Testis (tissue), 3 donors: Measurements from ENCODE around the gene ROR2. TPM values are rescaled to one million over a fixed set of nuclear protein-coding genes. Genes with fewer than 3 reads are reported as not detected.

ENCODE experiments used
- DNase-seq: peaks from one replicate; pipeline ENCODE4 v3.0.0-alpha.2; 2019
- H3K27ac ChIP-seq, 2 donors: fragments of 200-600 bp; sonication (generic); one replicate each; pipeline ENCODE4 v1.5.1; 2019
- H3K27me3 ChIP-seq: fragments of 200-600 bp; sonication (generic); one replicate; pipeline ENCODE4 v1.5.1; 2019
- H3K36me3 ChIP-seq: fragments of 200-600 bp; sonication (generic); one replicate; pipeline ENCODE4 v1.5.1; 2017; ENCODE audit warnings: low read depth; ENCODE audit errors: missing control alignments
- H3K4me1 ChIP-seq: fragments of 200-600 bp; sonication (generic); one replicate; pipeline ENCODE4 v1.5.1; 2019
- H3K4me3 ChIP-seq, 2 donors: fragments of 200-600 bp; sonication (generic); one replicate each; pipeline ENCODE4 v1.5.1; 2017 to 2019
- H3K9me3 ChIP-seq: fragments of 200-600 bp; sonication (generic); one replicate; pipeline ENCODE4 v1.5.1; 2017
- POLR2A ChIP-seq: fragments of 450-650 bp; IDR thresholded peaks from one replicate; pipeline ENCODE4 v1.6.1; 2017; ENCODE audit warnings: antibody characterized with exemption, mild to moderate bottlenecking, moderate library complexity
- WGBS, 2 donors: methylation state at CpG; one replicate each; pipeline ENCODE4 v1.1.5; 2018; 5-methylcytosine and 5-hydroxymethylcytosine counted together
- intact Hi-C: fragments of 100-400 bp; cut with DNase I; formaldehyde crosslinking; loops from one replicate; pipeline ENCODE4 v1.15.1; 2023; ENCODE audit warnings: low total_unique reads
- polyA plus RNA-seq: library from polyadenylated mRNA; stranded (reverse); fragments of 350-450 nt; fragmentation: Illumina TruSeq; extraction: RNeasy Lipid Tissue Mini Kit (QIAGEN cat#74804); gene quantifications from one replicate; pipeline ENCODE4 v1.2.3, GENCODE V29; 2014; ENCODE audit warnings: low read depth, low replicate concordance; ENCODE audit not compliant: insufficient read depth
- total RNA-seq, 2 donors: library from RNA; depleted of rRNA; stranded (reverse); fragments of >200 nt; gene quantifications; one replicate each; pipeline ENCODE4 v1.2.3, GENCODE V29; 2016
- TF ChIP-seq, protein P1 (sequence below), 3 experiments: fragments of 450-650 bp in 2 of 3; fragments of 200-600 bp in 1 of 3; sonication (generic) in 1 of 3; IDR thresholded peaks; one replicate each; pipeline ENCODE4 v1.5.1; 2016 to 2019; ENCODE audit warnings: antibody characterized with exemption in 3 of 3, mild to moderate bottlenecking in 2 of 3, moderate library complexity in 1 of 3

ROR2 gene
- total and polyA plus RNA-seq, 3 donors from 2014 or later, result 11.5 to 16.5 (median 12.3) TPM

- Histone ChIP-seq H3K9me3 (no peaks in the 10 kb centered on the region), H3K4me3 (no peak overlapping the region), H3K27ac (no peak overlapping the region), H3K27me3 (no peaks in the 10 kb centered on the region), H3K36me3 (no peaks in the 10 kb centered on the region), H3K4me1 (no peaks in the 10 kb centered on the region)
- TF ChIP-seq POLR2A, result no peak
- TF ChIP-seq, protein P1, sequence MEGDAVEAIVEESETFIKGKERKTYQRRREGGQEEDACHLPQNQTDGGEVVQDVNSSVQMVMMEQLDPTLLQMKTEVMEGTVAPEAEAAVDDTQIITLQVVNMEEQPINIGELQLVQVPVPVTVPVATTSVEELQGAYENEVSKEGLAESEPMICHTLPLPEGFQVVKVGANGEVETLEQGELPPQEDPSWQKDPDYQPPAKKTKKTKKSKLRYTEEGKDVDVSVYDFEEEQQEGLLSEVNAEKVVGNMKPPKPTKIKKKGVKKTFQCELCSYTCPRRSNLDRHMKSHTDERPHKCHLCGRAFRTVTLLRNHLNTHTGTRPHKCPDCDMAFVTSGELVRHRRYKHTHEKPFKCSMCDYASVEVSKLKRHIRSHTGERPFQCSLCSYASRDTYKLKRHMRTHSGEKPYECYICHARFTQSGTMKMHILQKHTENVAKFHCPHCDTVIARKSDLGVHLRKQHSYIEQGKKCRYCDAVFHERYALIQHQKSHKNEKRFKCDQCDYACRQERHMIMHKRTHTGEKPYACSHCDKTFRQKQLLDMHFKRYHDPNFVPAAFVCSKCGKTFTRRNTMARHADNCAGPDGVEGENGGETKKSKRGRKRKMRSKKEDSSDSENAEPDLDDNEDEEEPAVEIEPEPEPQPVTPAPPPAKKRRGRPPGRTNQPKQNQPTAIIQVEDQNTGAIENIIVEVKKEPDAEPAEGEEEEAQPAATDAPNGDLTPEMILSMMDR (IDR thresholded peaks at IDR 0.05), result no peak
- no peak for DNase-seq
- intact Hi-C loops, result no loop called here
- WGBS, 2 donors, result 81 to 86% methylated on average over 3 of the region's 3 CpGs
Measured at GRCh38 chr9:91604451-91605179, 345.4 kb downstream of the ROR2 start.

- Histone ChIP-seq H3K9me3 (no peaks in the 10 kb centered on the region), H3K4me1 (no peaks in the 10 kb centered on the region), H3K36me3 (no peaks in the 10 kb centered on the region), H3K4me3 (no peak overlapping the region), H3K27me3 (no peaks in the 10 kb centered on the region), H3K27ac (no peak overlapping the region)
- no peak for DNase-seq
- WGBS, 2 donors, result 85 to 87% methylated on average over 3 of the region's 3 CpGs
- no peak for TF ChIP-seq POLR2A
- TF ChIP-seq, protein P1 (IDR thresholded peaks at IDR 0.05), result no peak
- intact Hi-C loops, result no loop called here
Measured at GRCh38 chr9:91603932-91604331, 346.1 kb downstream of the ROR2 start.

DNA sequence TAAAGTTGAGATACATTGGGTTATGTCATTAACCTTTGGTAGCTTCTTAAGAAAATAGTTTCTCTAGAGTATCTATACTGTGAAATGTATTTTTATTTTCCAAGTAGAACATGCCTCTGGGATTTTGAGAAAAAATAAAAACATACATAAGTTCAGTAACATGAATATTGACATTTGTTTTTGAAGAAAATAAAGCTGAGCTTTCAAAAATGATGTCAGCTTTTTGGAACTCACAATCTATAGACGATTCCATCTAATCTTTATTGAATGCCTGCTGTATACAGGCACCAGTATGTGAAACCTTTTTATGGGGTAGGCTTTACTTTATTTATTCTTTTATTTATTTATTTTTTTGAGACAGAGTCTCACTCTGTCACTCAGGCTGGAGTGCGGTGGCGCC, 350.5 kb downstream of the ROR2 start:
- TF ChIP-seq, protein P1 (IDR thresholded peaks at IDR 0.05), result no peak
- no peak for TF ChIP-seq POLR2A

GRCh38 chr9:91591627-91592026, 358.4 kb downstream of the ROR2 start:
- Histone ChIP-seq H3K9me3 (no peaks in the 10 kb centered on the region), H3K27ac (no peak overlapping the region), H3K36me3 (no peaks in the 10 kb centered on the region), H3K27me3 (no peaks in the 10 kb centered on the region), H3K4me3 (no peak overlapping the region), H3K4me1 (peaks cover 3% of the 10 kb centered on the region)
- DNase-seq, result no peak
- intact Hi-C loops, result no loop called here
- 78 to 89% methylated on average over 3 of the region's 3 CpGs for WGBS, 2 donors
- TF ChIP-seq POLR2A, result no peak
- TF ChIP-seq, protein P1 (IDR thresholded peaks at IDR 0.05), result no peak

More for the DNA sequence above, 350.5 kb downstream of the ROR2 start:
- no peaks in the 10 kb centered on the region for H3K36me3 ChIP-seq
- H3K27ac ChIP-seq, result no peak overlapping the region
- DNase-seq, result no peak
- intact Hi-C loops, result no loop called here
- H3K9me3 ChIP-seq, result no peaks in the 10 kb centered on the region
- H3K4me3 ChIP-seq, result no peak overlapping the region
- no peaks in the 10 kb centered on the region for H3K27me3 ChIP-seq
- no peaks in the 10 kb centered on the region for H3K4me1 ChIP-seq
- 94 to 95% methylated on average over 3 of the region's 3 CpGs for WGBS, 2 donors

DNA sequence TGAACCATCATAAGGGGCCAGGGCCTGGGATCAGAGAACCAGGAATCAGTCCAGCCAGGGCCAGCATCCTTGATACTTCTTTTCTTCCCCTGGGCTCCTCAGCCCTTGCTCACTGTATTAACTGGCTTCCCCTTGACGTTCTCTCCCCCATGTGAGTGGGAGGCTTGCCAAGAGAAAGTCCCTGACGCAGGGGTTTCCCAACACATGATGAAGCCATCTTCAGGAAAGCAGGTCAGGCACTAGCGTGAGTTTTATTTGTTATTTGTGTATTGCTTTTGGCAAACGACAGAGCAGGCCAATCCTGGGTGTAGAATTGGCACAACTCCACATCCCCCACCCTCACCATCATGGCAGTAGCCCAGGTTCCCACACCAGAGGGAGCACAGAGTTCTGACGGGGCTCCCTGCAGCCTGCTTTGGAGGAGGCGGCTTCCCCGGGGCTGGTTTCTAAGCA, 360.9 kb downstream of the ROR2 start:
- intact Hi-C loops, result no loop called here
- no peaks in the 10 kb centered on the region for H3K36me3 ChIP-seq
- 32 to 44% methylated on average over 4 to 7 of the region's 7 CpGs for WGBS, 2 donors

More for the DNA sequence above, 360.9 kb downstream of the ROR2 start:
- Histone ChIP-seq H3K4me3 (no peak overlapping the region), H3K9me3 (no peaks in the 10 kb centered on the region), H3K4me1 (peaks cover 3% of the 10 kb centered on the region), H3K27ac (no peak overlapping the region), H3K27me3 (no peaks in the 10 kb centered on the region)
- DNase-seq, result peak; percentile 65
- TF ChIP-seq POLR2A, result no peak
- TF ChIP-seq, protein P1 (IDR thresholded peaks at IDR 0.05), result no peak
